ENCODE results near the gene SMIM26.
A peak's percentile ranks its signal among the peaks of the same experiment; 100 is the strongest.
"Not testable (repeated sequence)": the region's sequence is repeated elsewhere in the genome, so short reads cannot be mapped to it uniquely, and the experiment has no call there.

Gene SMIM26, protein sequence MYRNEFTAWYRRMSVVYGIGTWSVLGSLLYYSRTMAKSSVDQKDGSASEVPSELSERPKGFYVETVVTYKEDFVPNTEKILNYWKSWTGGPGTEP

DNA sequence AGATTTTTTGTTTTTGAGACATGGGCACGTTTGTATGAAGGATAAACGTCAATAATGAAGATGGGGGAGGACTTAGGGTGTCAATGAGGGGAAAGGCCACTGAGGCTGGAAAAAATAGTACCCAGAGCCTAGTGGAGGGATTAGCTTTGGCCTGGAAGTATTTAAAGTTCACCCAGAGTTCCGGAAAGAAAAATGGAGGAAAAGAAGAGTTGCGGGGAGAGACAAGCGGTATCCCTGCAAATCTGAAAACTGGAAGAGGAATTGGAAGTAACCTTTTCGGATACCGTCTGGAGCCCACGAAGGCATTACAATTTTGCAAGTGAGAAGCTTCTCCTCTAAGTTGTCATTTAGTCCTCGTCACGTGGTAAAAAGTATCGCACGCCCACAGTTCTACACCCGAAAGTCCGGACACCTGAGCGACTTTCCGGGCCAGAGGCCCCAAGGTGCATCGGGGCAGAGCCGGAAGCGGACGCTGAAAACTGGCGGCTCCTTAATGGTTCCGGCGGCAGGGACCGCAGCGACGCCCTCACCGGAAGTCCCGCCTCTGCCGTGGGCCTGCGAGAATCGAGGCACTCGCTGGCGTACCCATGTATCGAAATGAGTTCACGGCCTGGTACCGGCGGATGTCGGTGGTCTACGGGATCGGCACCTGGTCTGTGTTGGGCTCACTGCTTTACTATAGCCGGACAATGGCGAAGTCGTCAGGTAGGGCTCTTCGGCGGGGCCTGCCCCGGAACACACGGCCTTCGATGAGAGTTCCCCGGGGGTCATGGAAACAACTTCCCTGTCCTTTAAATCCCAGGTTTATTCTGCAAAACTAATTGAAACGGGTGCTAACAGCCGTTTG lies at the start of gene SMIM26:
Gene SMIM26, plus strand, starts transcription at position 541 of the 847 bp plus-strand sequence. Its CDS starts 47 bp downstream, at position 588.
- DNase-seq: peak; percentile 96

DNA sequence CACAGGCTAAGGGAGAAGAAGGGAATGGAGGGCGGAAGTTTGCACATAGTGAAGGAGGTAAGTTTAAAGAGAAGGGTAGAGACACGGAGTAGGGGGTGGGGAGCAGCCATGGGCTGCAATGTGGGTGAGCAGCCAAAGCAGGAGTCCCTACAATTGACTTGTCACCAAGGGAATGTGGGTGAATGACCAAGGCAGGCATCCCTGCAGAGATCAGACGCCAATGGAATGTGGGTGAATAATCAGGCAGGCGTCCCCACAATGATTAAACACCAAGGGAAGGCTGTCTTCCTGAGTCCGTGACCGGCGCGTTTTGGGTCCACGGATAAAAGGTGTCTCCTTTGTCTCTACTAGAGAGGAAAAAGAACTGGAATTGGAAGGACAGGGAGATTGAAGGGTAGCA lies 45.2 kb upstream of the SMIM26 start:
- not testable (repeated sequence) for DNase-seq

DNA sequence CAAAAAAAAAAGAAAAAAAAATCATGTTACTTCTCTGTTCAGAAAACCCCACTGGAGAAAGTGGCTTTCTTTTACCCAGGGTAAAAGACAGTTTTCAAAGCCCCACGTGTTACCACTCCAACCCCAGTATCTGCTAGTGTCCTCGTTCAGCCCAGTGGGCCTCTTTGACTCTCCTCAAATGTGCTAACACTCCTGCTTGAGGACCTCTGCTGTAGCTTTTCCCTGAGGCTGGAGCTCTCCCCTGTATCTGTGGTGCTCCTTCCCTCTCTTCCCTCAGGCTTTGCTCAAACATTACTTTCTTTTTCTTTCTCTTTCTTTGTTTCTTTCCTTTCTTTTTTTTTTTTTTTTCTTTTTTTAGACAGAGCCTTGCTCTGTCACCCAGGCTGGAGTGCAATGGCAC lies 44.2 kb upstream of the SMIM26 start:
- DNase-seq: no peak

DNA sequence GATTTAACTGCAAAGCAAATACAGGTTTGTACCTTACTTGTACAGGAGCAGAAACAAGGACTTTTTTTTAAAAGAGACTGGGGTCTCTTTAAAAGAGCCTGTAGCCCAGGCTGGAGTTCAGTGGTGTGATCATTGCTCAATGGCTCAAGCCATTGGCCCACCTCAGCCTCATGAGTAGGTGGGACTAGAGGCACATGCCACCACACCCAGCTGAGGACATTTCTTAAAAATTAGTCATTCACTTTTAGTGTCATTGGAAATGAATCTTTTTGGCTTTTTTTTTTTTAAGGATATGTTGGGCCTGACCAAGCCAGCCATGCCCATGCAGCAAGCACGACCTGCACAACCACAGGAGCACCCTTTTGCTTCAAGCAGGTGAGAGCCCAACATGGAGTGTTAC lies 42.6 kb upstream of the SMIM26 start:
- no peak for DNase-seq

DNA sequence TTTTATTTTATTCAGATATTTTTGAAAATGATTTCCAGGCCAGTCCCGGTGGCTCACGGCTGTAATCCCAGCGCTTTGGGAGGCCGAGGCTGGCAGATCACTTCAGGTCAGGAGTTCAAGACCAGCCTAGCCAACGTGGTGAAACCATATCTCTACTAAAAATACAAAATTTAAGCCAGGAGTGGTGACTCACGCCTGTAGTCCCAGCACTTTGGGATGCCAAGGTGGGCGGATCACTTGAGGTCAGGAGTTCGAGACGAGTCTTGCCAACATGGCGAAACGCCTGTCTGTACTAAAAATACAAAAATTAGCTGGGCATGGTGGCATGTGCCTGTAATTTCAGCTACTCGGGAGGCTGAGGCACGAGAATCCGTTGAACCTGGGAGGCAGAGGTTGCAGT lies 40.5 kb upstream of the SMIM26 start:
- DNase-seq: not testable (repeated sequence)

DNA sequence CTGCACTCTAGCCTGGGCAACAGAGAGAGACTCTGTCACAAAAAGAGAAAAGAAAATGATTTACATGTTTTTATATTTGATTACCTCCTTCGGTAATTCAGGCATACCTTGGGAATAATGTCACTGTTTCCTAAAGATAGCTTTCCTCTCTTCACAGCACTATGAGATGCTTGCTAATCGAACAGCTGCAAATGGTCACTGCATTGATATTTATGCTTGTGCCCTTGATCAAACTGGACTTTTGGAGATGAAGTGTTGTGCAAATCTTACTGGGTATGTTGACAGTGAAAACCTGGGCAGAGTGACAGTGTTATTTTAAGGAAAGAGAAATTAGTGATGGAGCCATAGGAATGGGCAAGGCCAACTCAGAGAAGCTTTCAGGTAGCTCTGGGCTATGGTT lies 39.9 kb upstream of the SMIM26 start:
- DNase-seq: no peak

DNA sequence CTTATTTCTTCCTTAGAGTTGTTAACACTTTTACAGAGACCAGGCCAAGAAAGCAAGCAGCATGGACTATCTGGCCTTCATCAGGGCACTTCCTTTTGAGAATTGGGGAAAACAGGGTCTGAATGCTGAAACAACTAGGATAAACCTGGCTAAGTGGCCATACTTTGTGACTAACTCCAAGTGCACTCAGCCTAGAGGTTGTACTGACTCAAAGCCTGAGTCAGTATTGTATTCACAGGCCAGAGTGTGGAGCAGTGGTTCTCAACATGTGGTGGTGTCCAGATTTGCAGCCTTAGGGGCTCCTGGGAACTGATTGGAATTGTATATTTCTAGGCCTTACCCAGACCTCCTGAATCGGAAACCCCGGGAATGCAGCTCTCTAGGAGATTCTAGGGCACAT lies 39.4 kb upstream of the SMIM26 start:
- no peak for DNase-seq

DNA sequence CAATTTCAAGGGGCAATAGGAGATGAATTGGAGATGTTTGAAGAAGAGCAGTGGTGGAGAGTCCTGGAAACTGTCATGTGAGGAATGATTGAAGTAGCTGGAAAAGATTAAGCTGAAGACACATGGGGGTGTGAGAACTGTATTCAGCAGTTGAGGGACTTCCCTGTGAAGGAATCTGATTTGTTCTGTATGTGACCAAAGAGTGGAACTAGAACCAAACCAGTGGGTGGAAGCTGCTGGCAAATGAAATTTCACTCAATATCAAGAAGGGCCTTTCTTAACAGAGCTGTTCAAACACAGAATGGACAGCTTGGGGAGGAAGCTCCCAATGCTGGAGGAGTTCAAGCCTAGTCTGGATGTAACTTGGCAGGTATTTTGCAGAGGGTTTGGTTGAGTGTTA lies 38.2 kb upstream of the SMIM26 start:
- DNase-seq: no peak

DNA sequence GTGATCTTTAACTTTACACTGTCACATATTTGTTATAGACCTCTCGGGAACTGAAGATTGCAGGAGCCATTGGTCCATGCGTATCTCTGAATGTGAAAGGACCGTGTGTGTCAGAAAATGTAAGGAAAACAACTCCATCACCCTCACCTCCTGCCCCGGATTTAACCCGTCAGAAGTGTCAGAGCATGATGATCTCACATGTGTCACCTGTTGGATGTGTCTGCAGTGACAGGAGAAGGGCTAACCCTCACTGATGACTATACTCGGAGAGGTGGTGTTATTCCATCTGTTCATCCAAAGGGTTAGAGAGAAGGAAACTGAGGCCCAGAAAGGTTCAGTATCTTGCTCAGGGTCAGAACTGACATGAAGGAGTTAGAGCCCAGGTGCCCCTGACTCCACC lies 34.6 kb upstream of the SMIM26 start:
- no peak for DNase-seq

DNA sequence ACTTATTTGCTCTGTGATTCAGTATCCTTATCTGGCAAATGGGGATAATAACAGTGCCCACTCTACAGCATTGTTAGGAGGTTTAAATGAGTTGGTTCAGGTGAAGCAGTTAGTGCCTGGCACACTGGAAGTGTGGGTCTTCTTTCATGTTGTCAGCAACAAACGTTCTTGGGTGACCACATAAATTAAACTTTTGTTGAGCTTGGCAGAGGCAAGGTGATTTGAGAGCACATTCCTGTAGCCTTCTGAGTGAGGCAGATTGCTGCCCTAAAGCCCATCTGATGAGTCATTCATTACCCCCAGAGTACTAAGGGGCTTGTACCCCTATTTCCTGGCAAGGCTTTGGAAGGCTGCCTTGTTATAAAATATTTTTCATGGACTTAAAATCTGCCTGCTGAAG lies 33.7 kb upstream of the SMIM26 start:
- no peak for DNase-seq

DNA sequence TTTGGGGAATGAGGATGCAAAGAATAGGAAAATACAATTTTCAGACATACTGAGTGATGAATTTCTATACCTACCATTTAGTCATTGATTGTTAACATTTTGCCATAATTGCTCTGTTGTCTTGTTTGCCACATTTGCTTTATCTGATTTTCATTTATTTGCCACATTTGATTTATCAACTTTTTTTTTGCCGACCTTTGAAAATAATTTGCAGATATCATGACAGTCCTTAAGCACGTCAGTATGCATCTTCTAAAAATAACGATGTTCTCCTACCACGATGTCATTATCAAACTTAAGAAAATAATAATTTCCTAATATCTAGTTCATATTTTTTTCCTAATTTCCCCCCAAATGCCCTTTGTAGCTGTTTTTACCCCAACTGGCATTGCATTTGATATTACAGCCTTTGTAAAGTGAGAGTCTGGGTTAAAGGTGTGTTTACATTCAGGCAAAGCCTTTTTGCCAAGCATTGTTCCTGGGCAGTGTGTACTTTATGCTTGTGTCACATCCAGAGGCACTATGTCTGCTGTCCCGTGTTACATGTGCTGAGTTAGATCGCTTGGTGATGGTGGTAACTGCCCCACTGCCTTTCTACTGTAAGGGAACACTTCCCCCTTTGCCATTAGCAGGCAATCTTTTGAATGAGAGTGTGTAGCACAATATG lies 33.1 kb upstream of the SMIM26 start:
- DNase-seq: no peak

DNA sequence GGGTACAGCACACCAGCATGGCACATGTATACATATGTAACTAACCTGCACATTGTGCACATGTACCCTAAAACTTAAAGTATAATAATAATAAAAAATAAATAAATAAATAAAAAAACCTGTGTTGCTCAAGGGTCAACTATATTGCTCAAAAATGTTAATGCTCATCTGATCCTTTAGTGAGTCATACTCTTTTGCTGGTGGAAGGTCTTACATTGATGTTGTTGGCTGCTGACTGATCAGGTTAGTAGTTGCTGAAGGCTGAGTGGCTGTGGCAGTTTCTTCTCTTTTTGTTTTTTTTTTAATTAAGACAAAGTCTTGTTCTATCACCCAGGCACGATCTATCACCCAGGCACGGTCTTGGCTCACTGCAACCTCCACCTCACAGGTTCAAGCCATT lies 29.6 kb upstream of the SMIM26 start:
- DNase-seq: no peak

DNA sequence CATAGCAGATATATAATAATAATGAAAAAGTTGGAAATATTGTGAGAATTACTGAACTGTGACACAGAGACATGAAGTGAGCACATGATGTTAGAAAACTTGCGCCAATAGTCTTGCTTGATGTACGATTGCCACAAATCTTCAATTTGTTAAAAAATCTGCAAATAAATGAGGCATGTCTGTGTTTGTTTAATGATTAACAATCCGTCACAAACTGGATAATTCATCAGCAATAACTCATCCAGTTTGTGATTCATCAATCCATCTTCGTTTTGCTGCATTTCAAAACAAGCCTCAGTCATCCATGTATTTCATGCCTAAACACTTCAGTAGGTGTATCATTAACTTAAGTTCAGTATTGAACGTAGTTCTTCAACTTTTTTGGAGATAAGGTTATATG lies 25.5 kb upstream of the SMIM26 start:
- no peak for DNase-seq

DNA sequence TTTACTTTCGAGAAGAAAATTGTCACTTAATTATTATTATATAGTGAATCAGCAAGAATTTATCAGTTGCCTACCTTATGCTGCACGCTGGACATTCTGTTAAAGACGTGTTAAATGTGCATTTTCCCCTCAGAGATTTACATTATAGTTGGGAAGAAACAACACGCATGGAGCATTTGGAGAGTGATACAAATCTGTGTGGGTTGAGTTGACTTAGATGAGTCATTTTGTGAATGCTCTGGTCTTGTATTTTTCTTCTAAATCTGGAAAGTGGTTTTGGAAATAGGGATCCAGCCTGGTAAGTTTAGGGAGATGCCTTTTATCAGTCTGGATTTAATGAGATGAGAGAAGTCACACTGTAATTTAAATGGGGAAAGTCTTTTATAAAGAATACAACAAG lies 24.0 kb upstream of the SMIM26 start:
- no peak for DNase-seq

DNA sequence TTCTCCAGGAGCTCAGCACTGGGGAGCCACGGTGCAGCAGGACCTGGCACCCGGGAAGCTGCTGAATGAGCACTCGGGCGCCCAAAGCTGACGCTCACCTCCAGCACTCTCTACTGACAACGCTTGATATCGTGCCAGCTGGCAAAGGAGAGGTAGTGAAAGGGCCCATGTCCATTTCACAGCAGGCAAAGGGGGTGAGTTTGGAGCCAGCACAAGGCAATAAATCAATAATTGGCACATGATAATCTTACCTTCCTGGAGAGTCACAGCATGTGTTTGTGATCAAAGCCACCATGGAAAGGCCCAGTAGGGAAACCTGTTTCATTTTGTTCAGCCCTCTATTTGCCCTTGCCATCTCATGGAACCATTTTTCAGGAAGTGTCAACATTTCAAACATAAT lies 23.3 kb upstream of the SMIM26 start:
- no peak for DNase-seq

DNA sequence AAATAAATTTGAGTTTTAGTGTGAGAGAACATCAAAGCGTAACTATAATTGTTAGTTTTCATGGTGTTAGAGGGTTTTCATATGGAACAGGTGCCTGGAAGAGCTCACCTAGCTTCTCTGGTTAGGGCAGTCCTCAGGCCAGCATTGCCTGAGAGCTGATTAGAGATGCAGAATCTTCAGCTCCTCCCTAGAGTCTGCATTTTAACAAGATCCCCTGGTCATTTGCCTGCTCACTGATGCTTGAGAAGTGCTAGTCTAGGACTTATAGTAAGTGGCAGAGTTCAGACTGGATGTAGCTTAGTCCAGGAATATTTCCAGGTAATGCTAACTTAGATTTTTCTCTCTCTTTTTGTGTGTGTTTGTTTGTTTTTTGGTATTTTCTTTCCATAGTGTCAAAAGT lies 21.7 kb upstream of the SMIM26 start:
- DNase-seq: no peak

DNA sequence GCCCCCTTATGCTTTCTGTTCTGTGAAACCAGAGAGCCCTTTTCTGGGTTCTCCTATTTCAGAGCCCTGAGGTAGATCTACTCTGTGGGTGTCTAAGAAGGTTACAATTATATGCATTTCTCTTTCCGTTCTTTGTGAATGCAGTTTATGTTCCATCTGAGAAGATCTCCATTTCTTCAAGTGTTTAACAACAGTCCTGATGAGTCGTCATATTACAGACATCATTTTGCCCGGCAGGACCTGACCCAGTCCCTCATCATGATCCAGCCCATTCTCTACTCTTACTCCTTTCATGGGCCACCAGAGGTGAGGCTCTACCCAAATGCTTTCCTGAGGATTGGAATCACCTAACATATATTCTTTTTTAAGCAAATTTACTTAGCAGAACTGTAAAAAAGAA lies 18.8 kb upstream of the SMIM26 start:
- DNase-seq: no peak

DNA sequence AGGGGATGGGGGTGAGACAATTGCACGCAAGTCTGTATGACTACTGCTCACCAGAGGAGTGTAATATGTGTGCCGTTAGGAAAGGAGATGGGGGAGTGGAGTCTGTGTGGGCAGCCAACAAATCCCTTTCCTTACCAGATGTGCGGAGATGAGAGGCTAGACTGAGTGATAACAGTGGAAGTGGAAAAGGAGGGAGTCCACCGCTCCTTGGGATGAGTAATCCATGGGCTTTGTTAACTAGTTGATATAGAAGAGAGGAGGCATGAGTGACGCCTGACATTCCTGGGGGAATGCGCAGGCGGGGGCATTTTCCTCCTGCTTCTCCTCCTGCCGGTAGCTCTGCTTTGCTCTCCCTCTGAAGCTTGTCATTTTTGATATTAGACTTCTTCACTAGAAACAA lies 13.5 kb upstream of the SMIM26 start:
- DNase-seq: no peak

DNA sequence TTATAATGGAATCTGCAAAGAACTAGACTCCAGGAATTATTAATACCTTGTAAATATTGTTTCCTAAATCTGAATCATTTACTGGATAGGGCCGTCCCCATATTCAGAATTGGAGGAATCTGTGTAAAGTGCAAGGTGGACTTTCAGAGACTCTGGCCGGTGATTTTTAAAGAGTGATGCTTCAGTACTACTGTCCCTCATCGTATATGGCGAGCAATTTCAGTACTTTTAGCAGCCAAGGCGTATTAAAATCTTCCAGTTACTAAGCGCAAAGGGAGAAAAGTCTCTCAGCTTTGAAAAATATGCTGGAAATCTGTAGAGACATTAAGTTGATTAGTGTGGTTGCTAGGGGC lies 483 bp downstream of the SMIM26 start:
- DNase-seq: no peak

DNA sequence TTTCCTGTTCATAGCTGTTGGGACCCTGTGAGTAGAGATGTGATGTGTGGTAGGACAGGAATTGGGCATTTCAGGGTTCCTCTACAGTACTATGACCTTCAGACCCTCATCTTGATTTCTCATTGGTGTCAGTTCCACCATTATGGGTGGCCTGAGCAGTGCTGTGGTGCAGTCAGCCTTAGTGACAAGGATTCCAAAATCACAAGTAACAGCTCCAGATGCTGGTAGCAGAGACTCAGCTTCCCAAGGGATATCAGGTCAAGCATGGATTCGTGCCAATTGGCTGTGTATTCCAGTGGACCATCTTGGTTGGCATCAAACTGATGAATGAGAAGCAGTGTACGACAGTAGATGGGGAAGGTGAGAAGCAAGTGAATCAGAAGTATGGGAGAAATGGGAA lies 3.8 kb downstream of the SMIM26 start:
- no peak for DNase-seq

DNA sequence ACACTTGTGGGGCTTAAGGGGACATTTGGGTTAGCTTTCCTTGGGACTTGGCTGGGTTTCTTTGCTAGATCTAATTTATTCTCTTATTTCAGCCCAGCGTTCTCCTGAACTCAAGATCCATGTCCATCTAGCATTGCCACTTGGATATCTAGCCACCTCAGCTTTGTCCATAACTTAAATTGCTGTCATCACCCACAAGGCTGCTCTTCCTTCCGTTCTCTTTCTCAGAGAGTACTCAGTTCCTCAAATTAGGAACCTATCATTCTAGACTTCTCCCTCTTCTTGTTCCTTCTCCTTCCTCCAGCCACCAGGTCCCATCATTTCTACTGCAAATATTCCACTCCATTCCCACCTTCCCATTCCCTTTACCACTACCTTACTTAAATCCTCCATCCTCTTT lies 4.3 kb downstream of the SMIM26 start:
- DNase-seq: no peak

DNA sequence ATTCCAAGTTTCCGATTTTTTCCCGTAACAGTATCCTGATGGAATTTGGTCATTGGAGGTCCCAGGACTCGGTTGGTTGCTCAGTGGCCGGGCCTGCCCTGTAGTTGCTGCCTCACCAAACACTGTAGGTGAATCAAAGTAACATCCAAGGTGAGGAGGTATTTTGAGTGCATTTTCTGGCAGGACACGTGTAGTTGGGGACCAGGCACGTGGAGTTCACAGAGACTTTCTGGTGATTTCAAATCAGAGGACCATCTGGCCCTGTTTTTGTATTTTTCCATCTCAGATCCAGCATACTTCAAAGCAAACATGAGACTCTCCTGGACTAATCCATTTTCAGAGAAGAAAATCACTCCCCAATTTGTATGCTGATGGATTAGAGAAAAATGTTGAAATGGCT lies 10.7 kb downstream of the SMIM26 start:
- DNase-seq: no peak

DNA sequence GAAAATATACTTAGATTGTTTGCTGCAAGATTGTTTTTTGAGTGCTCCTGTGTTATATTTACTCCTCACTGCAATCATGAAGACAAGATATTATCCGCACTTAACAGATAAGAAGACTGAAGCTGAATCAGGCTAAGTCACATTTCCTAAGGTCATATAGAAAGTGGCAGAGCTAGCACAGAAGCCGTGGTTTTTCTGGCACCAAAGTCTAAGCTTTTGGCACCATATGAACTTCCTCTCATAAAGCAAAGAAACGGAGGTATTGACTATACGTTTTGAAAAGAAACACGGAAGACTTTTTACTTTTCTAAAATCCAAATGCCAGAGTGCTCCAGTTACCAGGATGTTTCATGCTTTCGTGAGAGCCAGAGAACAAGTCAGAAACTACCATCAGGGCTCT lies 11.3 kb downstream of the SMIM26 start:
- no peak for DNase-seq

DNA sequence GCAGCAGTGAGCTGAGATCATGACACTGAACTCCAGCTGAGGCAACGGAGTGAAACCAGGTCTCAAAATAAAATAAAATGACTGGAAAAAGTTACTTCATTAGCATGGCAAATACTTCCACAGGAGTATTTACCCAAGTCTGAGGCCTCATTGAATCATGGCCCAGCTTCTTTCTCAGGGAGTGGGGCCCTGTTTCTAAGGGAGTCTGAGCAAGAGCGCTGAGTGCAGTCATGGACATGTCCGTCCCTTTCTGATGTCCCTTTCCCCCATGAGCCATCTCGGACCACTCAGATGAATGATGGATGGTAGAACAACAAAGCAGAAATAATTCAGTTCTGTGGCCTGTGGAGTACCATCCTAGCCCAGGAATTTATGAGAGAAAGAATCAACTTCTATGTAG lies 12.8 kb downstream of the SMIM26 start:
- DNase-seq: no peak

DNA sequence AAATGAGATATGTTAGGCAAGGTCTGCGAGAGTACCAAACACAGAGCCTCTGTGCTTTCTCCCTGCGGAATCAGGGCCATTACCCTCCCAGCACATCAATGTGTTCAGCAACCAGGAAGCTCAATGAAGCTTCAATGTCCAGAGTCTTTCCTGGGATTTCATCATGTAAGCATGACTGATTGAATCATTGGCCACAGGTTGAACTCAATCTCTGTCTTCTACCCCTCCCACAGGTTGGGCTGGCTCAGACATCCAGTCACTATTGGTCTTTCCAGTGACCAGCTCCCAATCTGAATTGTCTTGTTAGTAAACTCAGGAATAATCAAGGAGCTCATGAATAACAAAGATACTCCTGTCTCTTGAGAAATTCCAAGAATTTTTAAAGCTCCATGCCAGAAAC lies 17.9 kb downstream of the SMIM26 start:
- DNase-seq: no peak
